ENCODE data around the gene CSRP3.

DNA sequence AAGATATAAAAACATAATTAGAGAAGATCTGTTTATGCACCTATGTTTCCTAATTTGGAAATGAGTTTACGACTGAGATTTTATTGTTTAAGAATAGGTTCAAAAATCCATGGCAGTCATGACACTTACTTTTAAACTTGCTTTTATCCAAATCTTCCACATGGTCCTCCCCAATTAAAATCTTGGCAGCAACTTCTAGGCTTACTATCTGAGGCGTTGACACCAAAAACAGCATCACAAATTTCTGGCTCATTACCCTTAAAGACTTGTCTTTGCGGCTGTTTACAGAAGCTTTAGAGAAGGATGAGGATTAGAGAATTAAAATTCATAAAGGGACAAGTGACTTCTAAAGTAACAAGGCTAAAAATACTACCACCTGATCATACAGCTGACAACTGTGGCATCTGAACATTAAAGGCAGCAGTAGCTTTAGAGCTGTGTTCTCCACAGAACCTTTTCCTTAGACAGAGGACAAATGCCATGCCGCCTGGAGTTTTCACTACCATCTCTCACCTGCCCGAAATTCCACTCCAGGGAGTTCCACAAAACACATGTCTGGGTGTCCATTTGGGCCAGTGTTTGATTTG, 32.5 kb upstream of the CSRP3 start:
- TF ChIP-seq, protein P1, sequence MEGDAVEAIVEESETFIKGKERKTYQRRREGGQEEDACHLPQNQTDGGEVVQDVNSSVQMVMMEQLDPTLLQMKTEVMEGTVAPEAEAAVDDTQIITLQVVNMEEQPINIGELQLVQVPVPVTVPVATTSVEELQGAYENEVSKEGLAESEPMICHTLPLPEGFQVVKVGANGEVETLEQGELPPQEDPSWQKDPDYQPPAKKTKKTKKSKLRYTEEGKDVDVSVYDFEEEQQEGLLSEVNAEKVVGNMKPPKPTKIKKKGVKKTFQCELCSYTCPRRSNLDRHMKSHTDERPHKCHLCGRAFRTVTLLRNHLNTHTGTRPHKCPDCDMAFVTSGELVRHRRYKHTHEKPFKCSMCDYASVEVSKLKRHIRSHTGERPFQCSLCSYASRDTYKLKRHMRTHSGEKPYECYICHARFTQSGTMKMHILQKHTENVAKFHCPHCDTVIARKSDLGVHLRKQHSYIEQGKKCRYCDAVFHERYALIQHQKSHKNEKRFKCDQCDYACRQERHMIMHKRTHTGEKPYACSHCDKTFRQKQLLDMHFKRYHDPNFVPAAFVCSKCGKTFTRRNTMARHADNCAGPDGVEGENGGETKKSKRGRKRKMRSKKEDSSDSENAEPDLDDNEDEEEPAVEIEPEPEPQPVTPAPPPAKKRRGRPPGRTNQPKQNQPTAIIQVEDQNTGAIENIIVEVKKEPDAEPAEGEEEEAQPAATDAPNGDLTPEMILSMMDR (IDR thresholded peaks at IDR 0.05), result no peak
- no peak for TF ChIP-seq POLR2AphosphoS5 (IDR thresholded peaks at IDR 0.05; ENCODE audit: insufficient read depth in 1 of 2, low read depth in 1 of 2)
- no peak for TF ChIP-seq POLR2A (IDR thresholded peaks at IDR 0.05)
